HG02884 (cell line): ENCODE measurements around the gene POU6F2.

ENCODE experiments used
- ATAC-seq: cut with Tn5 transposase; IDR thresholded peaks from one replicate; pipeline ENCODE4 v1.9.1; 2021; ENCODE audit warnings: mild to moderate bottlenecking, moderate library complexity; ENCODE audit not compliant: unreplicated experiment

POU6F2 gene

GRCh38 chr7:39488467-39489393 lies 511.0 kb downstream of the POU6F2 start:
- ATAC-seq: no peak

DNA sequence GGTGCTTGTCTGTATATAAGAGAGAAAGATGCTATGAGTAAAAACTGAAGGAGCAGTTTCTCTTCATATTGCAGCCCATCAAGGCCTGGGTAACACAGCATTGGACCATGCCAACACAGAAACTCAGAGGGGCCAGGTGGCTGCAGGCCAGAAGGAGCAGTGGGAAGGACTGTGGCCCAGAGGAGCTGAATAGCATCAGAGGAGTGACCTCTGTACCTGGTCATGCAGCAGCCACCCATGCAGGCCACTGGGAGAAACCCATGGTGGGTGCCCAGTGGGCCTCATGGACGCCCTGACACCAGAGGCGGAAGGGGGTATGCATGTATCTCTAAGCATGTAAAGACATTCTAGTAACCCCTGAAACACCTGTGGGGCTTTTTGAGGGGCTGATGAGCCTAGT lies 512.6 kb downstream of the POU6F2 start:
- ATAC-seq: no peak

- no peak for ATAC-seq
These were observed 516.2 kb downstream of the POU6F2 start for GRCh38 chr7:39493934-39494333.

DNA sequence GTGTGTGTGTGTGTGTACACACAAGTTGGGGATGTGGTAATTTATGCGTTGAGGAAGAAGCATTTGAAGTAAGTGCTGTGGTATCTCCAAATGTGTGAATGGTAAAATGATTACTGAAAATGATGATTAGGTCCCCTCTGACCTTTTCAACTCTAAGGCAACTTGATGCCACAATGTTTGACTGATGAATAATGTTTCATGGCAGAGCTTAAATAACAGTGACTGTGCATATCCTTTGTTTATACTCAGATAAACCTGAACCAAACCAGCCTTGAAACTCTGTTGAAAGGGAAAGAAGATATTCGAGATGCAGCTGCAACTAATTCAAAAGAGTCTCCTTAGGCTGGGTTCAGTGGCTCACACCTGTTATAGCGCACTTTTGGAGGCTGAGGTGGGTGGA lies 523.6 kb downstream of the POU6F2 start:
- ATAC-seq: no peak

- ATAC-seq: no peak
These were observed 527.3 kb downstream of the POU6F2 start for GRCh38 chr7:39504963-39505362.

DNA sequence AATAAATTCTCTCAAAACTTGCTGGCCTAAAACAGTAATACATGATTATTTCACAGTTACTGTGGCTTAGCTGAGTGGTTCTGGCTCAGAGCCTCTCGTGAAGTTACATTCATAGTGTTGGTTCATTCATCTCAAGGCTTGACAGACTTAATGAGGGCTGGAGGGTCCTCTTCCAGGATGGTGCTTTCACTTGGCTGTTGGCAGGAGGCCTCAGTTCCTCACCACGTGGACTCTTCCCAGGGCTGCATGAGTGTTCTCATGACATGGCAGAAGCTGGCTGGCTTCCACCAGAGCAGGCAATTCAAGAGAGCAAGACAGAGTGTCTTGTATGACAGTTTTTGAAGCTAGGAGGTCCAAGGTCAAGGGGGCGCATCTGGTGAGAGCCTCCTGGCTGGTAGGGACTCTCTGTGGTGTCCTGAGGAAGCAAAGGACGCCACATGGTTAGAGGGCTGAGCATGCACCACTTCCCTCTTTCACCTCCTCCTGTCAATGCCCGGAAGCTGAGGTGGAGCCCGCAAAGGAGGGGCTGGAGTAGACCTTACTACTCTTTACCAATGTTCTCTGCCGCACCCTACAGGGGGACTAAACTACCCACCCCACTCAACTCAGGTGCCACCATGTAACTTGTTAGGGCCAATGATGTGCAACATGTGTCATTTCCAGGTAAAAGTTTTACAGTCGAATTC lies 530.3 kb downstream of the POU6F2 start:
- no peak for ATAC-seq

- no peak for ATAC-seq
These were observed 531.7 kb downstream of the POU6F2 start for GRCh38 chr7:39509436-39509835.

DNA sequence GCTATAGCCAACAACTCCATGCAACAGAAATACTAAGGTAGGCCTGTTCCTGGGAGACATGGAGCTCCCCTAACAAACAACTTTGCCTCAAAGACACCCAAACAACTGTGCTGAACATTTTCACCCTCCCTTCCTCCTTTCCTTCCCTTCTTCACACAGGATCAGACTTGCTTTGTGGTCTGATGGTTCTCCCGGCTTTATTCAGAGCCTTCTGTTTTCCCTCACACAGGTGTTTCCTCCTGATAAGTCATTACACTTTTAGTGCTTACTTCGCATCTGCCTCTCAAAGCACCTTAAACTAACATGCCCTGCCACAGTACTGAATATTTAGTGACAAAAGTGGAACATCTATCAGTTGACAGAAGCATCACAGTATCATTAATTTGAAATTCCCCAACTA lies 532.2 kb downstream of the POU6F2 start:
- ATAC-seq: no peak

- ATAC-seq: no peak
These were observed 533.2 kb downstream of the POU6F2 start for GRCh38 chr7:39510864-39511354.

DNA sequence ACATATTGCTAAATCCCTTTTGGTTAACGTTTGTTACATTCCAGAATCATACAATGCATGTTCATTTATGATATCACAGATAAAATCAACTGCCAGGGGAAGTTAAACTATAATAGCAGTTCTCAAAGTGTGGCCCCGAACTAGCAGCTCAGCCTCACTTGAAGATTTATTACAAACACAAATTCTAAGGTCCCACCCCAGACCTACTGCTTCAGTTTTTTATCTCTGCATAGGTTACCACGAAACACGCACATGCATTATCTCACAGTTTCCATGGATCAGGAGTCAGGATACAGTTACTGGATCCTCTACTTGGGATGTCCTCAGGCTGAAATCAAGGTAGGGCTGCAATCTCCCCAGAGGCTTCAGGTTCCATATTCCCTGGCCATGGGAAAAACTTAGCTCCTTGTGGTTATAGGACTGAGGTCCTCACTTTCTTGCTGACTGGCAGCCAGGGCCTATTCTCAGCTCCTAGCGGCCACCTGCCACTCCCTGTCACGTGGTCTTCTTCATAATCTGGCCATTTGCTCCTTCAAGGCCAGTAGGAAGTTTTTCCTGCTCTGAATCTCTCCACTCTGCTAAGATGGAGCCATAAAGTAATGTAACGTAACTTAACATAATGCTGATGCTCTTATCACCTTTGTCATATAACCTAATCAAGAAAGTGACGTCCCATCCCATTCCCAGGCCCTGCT lies 538.0 kb downstream of the POU6F2 start:
- no peak for ATAC-seq

GRCh38 chr7:39516498-39516897 lies 538.8 kb downstream of the POU6F2 start:
- no peak for ATAC-seq

GRCh38 chr7:39517240-39517639 lies 539.5 kb downstream of the POU6F2 start:
- ATAC-seq: no peak
